GM19035 (cell line): ENCODE data around the gene KATNAL1.
A peak's percentile ranks its signal among the peaks of the same experiment; 100 is the strongest.

Source experiments
- ATAC-seq: cut with Tn5 transposase; IDR thresholded peaks from one replicate; pipeline ENCODE4 v1.9.1; 2021; ENCODE audit not compliant: unreplicated experiment

KATNAL1 gene

GRCh38 chr13:30169442-30169841, 137.9 kb downstream of the KATNAL1 start:
- ATAC-seq = no peak

- no peak for ATAC-seq
Observed at GRCh38 chr13:30165796-30166195, 141.6 kb downstream of the KATNAL1 start.

- ATAC-seq = no peak
Observed at GRCh38 chr13:30165071-30165470, 142.3 kb downstream of the KATNAL1 start.

GRCh38 chr13:30164146-30164545, 143.2 kb downstream of the KATNAL1 start:
- no peak for ATAC-seq

GRCh38 chr13:30163441-30163840, 143.9 kb downstream of the KATNAL1 start:
- ATAC-seq = no peak

- no peak for ATAC-seq
Observed at GRCh38 chr13:30159446-30159839, 147.9 kb downstream of the KATNAL1 start.

- ATAC-seq = no peak
Observed at GRCh38 chr13:30158774-30159445, 148.4 kb downstream of the KATNAL1 start.

GRCh38 chr13:30157616-30157993, 149.7 kb downstream of the KATNAL1 start:
- ATAC-seq = peak; percentile 61

- ATAC-seq = peak; percentile 28
Observed at GRCh38 chr13:30156826-30157615, 150.3 kb downstream of the KATNAL1 start.

GRCh38 chr13:30156270-30156669, 151.1 kb downstream of the KATNAL1 start:
- ATAC-seq = no peak

GRCh38 chr13:30154931-30155330, 152.4 kb downstream of the KATNAL1 start:
- no peak for ATAC-seq

- ATAC-seq = no peak
Observed at GRCh38 chr13:30154531-30154930, 152.8 kb downstream of the KATNAL1 start.

GRCh38 chr13:30153545-30154426, 153.6 kb downstream of the KATNAL1 start:
- ATAC-seq = no peak
